Smooth muscle cell (in vitro differentiated cells): Measurements from ENCODE around the gene CCDC88A. TPM values are rescaled to one million over a fixed set of nuclear protein-coding genes. Genes with fewer than 3 reads are reported as not detected.

Experiments used
- DNase-seq: peaks from one replicate; lab custom pipeline; 2025; ENCODE audit not compliant: unreplicated experiment; lab: John Stamatoyannopoulos, UW
- H2AFZ ChIP-seq: fragments of 200-600 bp; sonication (generic); 2 replicates; pipeline ENCODE4 v1.6.0; 2016; ENCODE audit warnings: antibody characterized with exemption, low read depth, mild to moderate bottlenecking
- H3F3A ChIP-seq: fragments of 200-600 bp; sonication (generic); 2 replicates; pipeline ENCODE4 v1.6.0; 2017; ENCODE audit warnings: antibody characterized with exemption, low read depth
- H3K27ac ChIP-seq: fragments of 200-600 bp; sonication (generic); 2 replicates; pipeline ENCODE4 v1.5.1; 2016; ENCODE audit warnings: low read depth, mild to moderate bottlenecking
- H3K27me3 ChIP-seq: fragments of 200-600 bp; sonication (generic); 2 replicates; pipeline ENCODE4 v1.6.1; 2016; ENCODE audit warnings: low read depth, mild to moderate bottlenecking
- H3K36me3 ChIP-seq: fragments of 200-600 bp; sonication (generic); 2 replicates; pipeline ENCODE4 v1.5.1; 2016; ENCODE audit warnings: low read depth
- H3K4me1 ChIP-seq: fragments of 200-600 bp; sonication (generic); 2 replicates; pipeline ENCODE4 v1.5.1; 2016; ENCODE audit warnings: low read depth
- H3K4me2 ChIP-seq: fragments of 200-600 bp; sonication (generic); 2 replicates; pipeline ENCODE4 v1.6.0; 2016; ENCODE audit warnings: mild to moderate bottlenecking
- H3K4me3 ChIP-seq: fragments of 200-600 bp; sonication (generic); 2 replicates; pipeline ENCODE4 v1.5.1; 2016; ENCODE audit warnings: mild to moderate bottlenecking
- H3K79me2 ChIP-seq: fragments of 200-600 bp; sonication (generic); 2 replicates; pipeline ENCODE4 v1.6.0; 2016; ENCODE audit warnings: low read depth, mild to moderate bottlenecking
- H3K9ac ChIP-seq: fragments of 200-600 bp; sonication (generic); 2 replicates; pipeline ENCODE4 v1.6.0; 2016; ENCODE audit warnings: low read depth
- H3K9me3 ChIP-seq: fragments of 200-600 bp; sonication (generic); replicated peaks from 2 replicates; pipeline ENCODE4 v1.5.1; 2016; ENCODE audit warnings: low read depth
- H4K20me1 ChIP-seq: fragments of 200-600 bp; sonication (generic); 2 replicates; pipeline ENCODE4 v1.6.0; 2016; ENCODE audit warnings: low read depth
- WGBS: methylation state at CpG from one replicate; pipeline ENCODE4 v1.1.7; 2016; ENCODE audit warnings: low lambda C conversion rate; 5-methylcytosine and 5-hydroxymethylcytosine counted together
- polyA plus RNA-seq: library from polyadenylated mRNA; unstranded; fragments of >200 nt; fragmentation: Nextera tagmentation; extraction: Ambion mirVana; gene quantifications from 2 replicates; pipeline ENCODE4 v1.2.1, GENCODE V29; 2016
- total RNA-seq: library from RNA; depleted of rRNA; stranded (reverse); fragments of >200 nt; gene quantifications from 2 replicates; pipeline ENCODE4 v1.2.3, GENCODE V29; 2014
- TF ChIP-seq, protein P1 (sequence below): fragments of 200-600 bp; sonication (generic); IDR thresholded peaks from 2 replicates; pipeline ENCODE4 v1.5.1; 2017; ENCODE audit warnings: borderline replicate concordance, mild to moderate bottlenecking, antibody characterized with exemption; ENCODE audit not compliant: insufficient read depth, poor library complexity, severe bottlenecking

CCDC88A gene
- total and polyA plus RNA-seq, 2 experiments from 2014 or later = 28.8 to 71.1 TPM

- H3K79me2 ChIP-seq = peaks cover 55% of the 10 kb centered on the region
- H3F3A ChIP-seq = no peaks in the 10 kb centered on the region
- no peaks in the 10 kb centered on the region for H3K9me3 ChIP-seq
- TF ChIP-seq, protein P1, sequence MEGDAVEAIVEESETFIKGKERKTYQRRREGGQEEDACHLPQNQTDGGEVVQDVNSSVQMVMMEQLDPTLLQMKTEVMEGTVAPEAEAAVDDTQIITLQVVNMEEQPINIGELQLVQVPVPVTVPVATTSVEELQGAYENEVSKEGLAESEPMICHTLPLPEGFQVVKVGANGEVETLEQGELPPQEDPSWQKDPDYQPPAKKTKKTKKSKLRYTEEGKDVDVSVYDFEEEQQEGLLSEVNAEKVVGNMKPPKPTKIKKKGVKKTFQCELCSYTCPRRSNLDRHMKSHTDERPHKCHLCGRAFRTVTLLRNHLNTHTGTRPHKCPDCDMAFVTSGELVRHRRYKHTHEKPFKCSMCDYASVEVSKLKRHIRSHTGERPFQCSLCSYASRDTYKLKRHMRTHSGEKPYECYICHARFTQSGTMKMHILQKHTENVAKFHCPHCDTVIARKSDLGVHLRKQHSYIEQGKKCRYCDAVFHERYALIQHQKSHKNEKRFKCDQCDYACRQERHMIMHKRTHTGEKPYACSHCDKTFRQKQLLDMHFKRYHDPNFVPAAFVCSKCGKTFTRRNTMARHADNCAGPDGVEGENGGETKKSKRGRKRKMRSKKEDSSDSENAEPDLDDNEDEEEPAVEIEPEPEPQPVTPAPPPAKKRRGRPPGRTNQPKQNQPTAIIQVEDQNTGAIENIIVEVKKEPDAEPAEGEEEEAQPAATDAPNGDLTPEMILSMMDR = no peak
- WGBS = 30% methylated on average over 2 of the region's 2 CpGs
- peaks cover 34% of the 10 kb centered on the region for H3K4me1 ChIP-seq
- peak overlapping the region; percentile 76 for H3K4me3 ChIP-seq
- H3K4me2 ChIP-seq = peak overlapping the region; percentile 88
- H3K27me3 ChIP-seq = no peaks in the 10 kb centered on the region
- peak overlapping the region; percentile 78 for H3K9ac ChIP-seq
- no peak overlapping the region for H3K27ac ChIP-seq
- no peak overlapping the region for H2AFZ ChIP-seq
- no peak for DNase-seq
- no peaks in the 10 kb centered on the region for H3K36me3 ChIP-seq
- H4K20me1 ChIP-seq = peaks cover 37% of the 10 kb centered on the region
These were observed 1.6 kb downstream of the CCDC88A start for GRCh38 chr2:55418072-55418471.

- peak overlapping the region; percentile 76 for H3K4me3 ChIP-seq
- H4K20me1 ChIP-seq = peaks cover 47% of the 10 kb centered on the region
- H3K9me3 ChIP-seq = no peaks in the 10 kb centered on the region
- H3K27me3 ChIP-seq = no peaks in the 10 kb centered on the region
- no peaks in the 10 kb centered on the region for H3K36me3 ChIP-seq
- peaks cover 66% of the 10 kb centered on the region for H3K79me2 ChIP-seq
- TF ChIP-seq, protein P1 = no peak
- 76% methylated on average over 5 of the region's 5 CpGs for WGBS
- H3K9ac ChIP-seq = no peak overlapping the region
- no peak for DNase-seq
- no peaks in the 10 kb centered on the region for H3F3A ChIP-seq
- H3K27ac ChIP-seq = no peak overlapping the region
- H3K4me1 ChIP-seq = peaks cover 34% of the 10 kb centered on the region
- peak overlapping the region; percentile 88 for H3K4me2 ChIP-seq
- no peak overlapping the region for H2AFZ ChIP-seq
These were observed 2.7 kb downstream of the CCDC88A start for GRCh38 chr2:55416786-55417568.

DNA sequence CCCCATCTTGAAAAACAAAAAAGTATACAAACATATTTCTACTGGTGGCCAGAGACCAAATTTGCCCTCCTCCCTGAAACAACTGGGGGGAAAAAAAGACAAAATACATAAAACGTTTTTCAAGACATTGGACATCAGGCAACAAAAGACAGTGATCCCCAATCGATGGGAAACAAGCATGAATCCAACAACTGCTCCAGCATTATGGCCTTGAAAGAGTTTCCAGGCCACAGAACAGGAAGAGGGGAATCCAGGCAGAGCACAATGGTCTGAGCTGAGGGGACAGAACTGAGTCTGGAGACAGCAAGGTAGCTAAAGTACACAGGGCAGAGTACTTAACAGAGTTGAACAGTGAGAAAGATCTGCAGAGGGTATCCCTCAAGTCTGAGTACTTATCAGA is 4.4 kb downstream of the CCDC88A start:
- Histone ChIP-seq H3K9me3 (no peaks in the 10 kb centered on the region), H2AFZ (no peak overlapping the region), H3K4me1 (peaks cover 28% of the 10 kb centered on the region), H3K27ac (no peak overlapping the region), H3K79me2 (peaks cover 81% of the 10 kb centered on the region), H3F3A (no peaks in the 10 kb centered on the region), H3K27me3 (no peaks in the 10 kb centered on the region), H3K4me3 (no peak overlapping the region), H3K9ac (no peak overlapping the region), H3K4me2 (no peak overlapping the region), H4K20me1 (peaks cover 48% of the 10 kb centered on the region), H3K36me3 (no peaks in the 10 kb centered on the region)
- no peak for DNase-seq
- TF ChIP-seq, protein P1 = no peak
- 96% methylated on average over 2 of the region's 2 CpGs for WGBS
